CD4-positive, alpha-beta T cell treated with Interleukin-6 for 4 hours (primary cell): Measurements from ENCODE around the gene TRIM10.

Experiments
- DNase-seq: peaks from one replicate; pipeline ENCODE4 v3.0.0-alpha.2; 2020; ENCODE audit warnings: mixed read lengths

The TRIM10 gene

GRCh38 chr6:30160785-30161531 lies at the start of gene TRIM10:
Gene TRIM10, minus strand, starts transcription at chr6:30161211. Its CDS starts 353 bp downstream, at chr6:30160858.
- no peak for DNase-seq

GRCh38 chr6:30207619-30208295 lies 46.7 kb upstream of the TRIM10 start:
- DNase-seq = no peak

GRCh38 chr6:30206799-30207618 lies 46.0 kb upstream of the TRIM10 start:
- no peak for DNase-seq

GRCh38 chr6:30206152-30206551 lies 45.1 kb upstream of the TRIM10 start:
- no peak for DNase-seq

GRCh38 chr6:30204116-30204515 lies 43.1 kb upstream of the TRIM10 start:
- DNase-seq = no peak

GRCh38 chr6:30202366-30202765 lies 41.4 kb upstream of the TRIM10 start:
- DNase-seq = no peak

GRCh38 chr6:30200551-30201281 lies 39.7 kb upstream of the TRIM10 start:
- no peak for DNase-seq

GRCh38 chr6:30198166-30199084 lies 37.4 kb upstream of the TRIM10 start:
- no peak for DNase-seq

- no peak for DNase-seq
These were observed 35.4 kb upstream of the TRIM10 start for GRCh38 chr6:30196376-30196775.

- no peak for DNase-seq
These were observed 34.9 kb upstream of the TRIM10 start for GRCh38 chr6:30195951-30196350.

- DNase-seq = no peak
These were observed 34.0 kb upstream of the TRIM10 start for GRCh38 chr6:30194797-30195690.

GRCh38 chr6:30192076-30192475 lies 31.1 kb upstream of the TRIM10 start:
- DNase-seq = no peak

GRCh38 chr6:30188541-30188940 lies 27.5 kb upstream of the TRIM10 start:
- DNase-seq = no peak

GRCh38 chr6:30185846-30186484 lies 25.0 kb upstream of the TRIM10 start:
- DNase-seq = no peak

- no peak for DNase-seq
These were observed 23.5 kb upstream of the TRIM10 start for GRCh38 chr6:30184417-30185031.

GRCh38 chr6:30180145-30180544 lies 19.1 kb upstream of the TRIM10 start:
- no peak for DNase-seq

GRCh38 chr6:30178837-30179236 lies 17.8 kb upstream of the TRIM10 start:
- DNase-seq = no peak

GRCh38 chr6:30175765-30176164 lies 14.8 kb upstream of the TRIM10 start:
- DNase-seq = no peak

- DNase-seq = no peak
These were observed 11.7 kb upstream of the TRIM10 start for GRCh38 chr6:30172681-30173080.
